ENCODE measurements around the gene TKFC. TPM values are rescaled to one million over a fixed set of nuclear protein-coding genes. Genes with fewer than 3 reads are reported as not detected.
A peak's percentile ranks its signal among the peaks of the same experiment; 100 is the strongest.

The TKFC gene
- total RNA-seq, 2 donors from 2014 or later, result 50.0 to 81.3 TPM

DNA sequence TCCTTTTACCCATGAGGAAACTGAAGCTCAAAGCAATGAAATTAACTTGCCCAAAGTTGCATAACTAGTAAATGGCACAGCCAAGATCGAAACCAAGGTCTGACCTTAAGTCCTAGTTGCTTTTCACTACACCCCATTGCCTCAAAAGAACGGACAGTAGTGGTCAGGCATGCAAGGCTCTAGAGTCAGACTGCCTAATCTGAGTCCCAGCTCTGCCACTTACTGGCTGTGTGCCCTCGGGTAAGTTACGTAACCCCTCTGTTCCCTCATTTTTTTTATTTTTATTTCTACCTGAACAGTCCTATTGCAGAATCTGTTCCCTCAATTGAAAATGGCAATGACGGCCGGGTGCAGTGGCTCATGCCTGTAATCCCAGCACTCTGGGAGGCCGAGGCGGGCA, 19.0 kb downstream of the TKFC start:
- TF ChIP-seq CTCF (IDR thresholded peaks at IDR 0.05), result no peak
- intact Hi-C loops (cut with DNase I), result no loop called here
- H3K36me3 ChIP-seq, result peaks cover 14% of the 10 kb centered on the region

GRCh38 chr11:61353131-61354067, 20.4 kb downstream of the TKFC start:
- peak overlapping the region in 1 of 2 donors; percentile 38 for H3K9ac ChIP-seq (ENCODE audit: low read depth in 2 of 2, low read length in 2 of 2)
- H3K9me3 ChIP-seq, result no peaks in the 10 kb centered on the region
- peak overlapping the region; percentile 57 for H3K27ac ChIP-seq
- H3K27me3 ChIP-seq, result no peaks in the 10 kb centered on the region
- TF ChIP-seq CTCF (IDR thresholded peaks at IDR 0.05), result no peak
- intact Hi-C loops (cut with DNase I), result no loop called here
- H3K4me1 ChIP-seq, result no peaks in the 10 kb centered on the region
- peaks cover 14% of the 10 kb centered on the region for H3K36me3 ChIP-seq
- no peak overlapping the region for H3K4me3 ChIP-seq
- DNase-seq, result peak; percentile 68

More for the DNA sequence above, 19.0 kb downstream of the TKFC start:
- H3K27ac ChIP-seq, result no peak overlapping the region
- no peak for DNase-seq
- H3K27me3 ChIP-seq, result no peaks in the 10 kb centered on the region
- H3K9ac ChIP-seq (ENCODE audit: low read depth in 2 of 2, low read length in 2 of 2), result no peak overlapping the region
- no peak overlapping the region for H3K4me3 ChIP-seq
- no peaks in the 10 kb centered on the region for H3K4me1 ChIP-seq
- no peaks in the 10 kb centered on the region for H3K9me3 ChIP-seq

GRCh38 chr11:61354208-61354607, 21.2 kb downstream of the TKFC start:
- Histone ChIP-seq H3K4me3 (no peak overlapping the region), H3K36me3 (peaks cover 6% of the 10 kb centered on the region), H3K9ac (ENCODE audit: low read depth in 2 of 2, low read length in 2 of 2) (peak overlapping the region in 1 of 2 donors; percentile 38), H3K27me3 (no peaks in the 10 kb centered on the region), H3K4me1 (peaks cover 7% of the 10 kb centered on the region), H3K9me3 (no peaks in the 10 kb centered on the region), H3K27ac (peak overlapping the region; percentile 57)
- TF ChIP-seq CTCF (IDR thresholded peaks at IDR 0.05), result no peak
- DNase-seq, result no peak
- intact Hi-C loops (cut with DNase I), result no loop called here

DNA sequence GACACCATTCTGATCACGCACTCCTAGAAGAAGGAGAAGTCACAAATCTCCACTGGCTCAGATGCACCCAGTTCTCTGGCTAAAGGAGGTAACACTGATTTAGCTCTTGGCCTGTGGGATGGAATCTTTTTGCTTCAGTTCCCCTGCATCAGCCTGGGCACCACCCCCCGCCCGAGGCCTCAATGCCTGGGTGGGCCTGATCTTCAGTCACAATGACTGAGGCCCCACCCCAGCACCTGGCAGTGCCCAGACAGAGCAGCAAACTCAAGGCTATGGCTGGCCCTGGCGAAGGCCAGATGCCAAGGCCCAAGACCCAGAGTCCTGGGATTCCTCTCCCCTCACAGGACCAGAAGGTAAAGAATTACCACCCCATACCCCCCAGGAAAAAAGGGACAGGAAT, 23.7 kb downstream of the TKFC start:
- DNase-seq, result no peak
- H3K27me3 ChIP-seq, result no peaks in the 10 kb centered on the region

More for the DNA sequence above, 23.7 kb downstream of the TKFC start:
- Histone ChIP-seq H3K4me1 (peaks cover 7% of the 10 kb centered on the region), H3K27ac (peak overlapping the region; percentile 29), H3K9me3 (no peaks in the 10 kb centered on the region), H3K36me3 (peaks cover 2% of the 10 kb centered on the region), H3K9ac (ENCODE audit: low read depth in 2 of 2, low read length in 2 of 2) (no peak overlapping the region), H3K4me3 (no peak overlapping the region)
- intact Hi-C loops (cut with DNase I), result no loop called here
- no peak for TF ChIP-seq CTCF (IDR thresholded peaks at IDR 0.05)
